Right lobe of liver (tissue), 6 donors: Measurements from ENCODE around the gene AP3S2. TPM values are rescaled to one million over a fixed set of nuclear protein-coding genes. Genes with fewer than 3 reads are reported as not detected.
"Not testable (repeated sequence)": the region's sequence is repeated elsewhere in the genome, so short reads cannot be mapped to it uniquely, and the experiment has no call there.

Experiments used
- ATAC-seq, 4 donors: fragments of 200-7000 bp; cut with Tn5 transposase; one replicate each; pipeline ENCODE4 v1.9.1; 2020; ENCODE audit warnings: mild to moderate bottlenecking in 4 of 4, moderate library complexity in 4 of 4
- DNase-seq, 3 donors: peaks; one replicate each; pipeline ENCODE4 v3.0.0-alpha.2; 2020
- H3K27ac ChIP-seq, 3 donors: fragments of 200-600 bp; one replicate each; pipeline ENCODE4 v1.8.0; 2022
- H3K27me3 ChIP-seq, 2 donors: fragments of 200-600 bp; one replicate each; pipeline ENCODE4 v1.8.0; 2022
- H3K36me3 ChIP-seq, 4 donors: fragments of 200-600 bp; sonication (generic) in 1 of 4; one replicate each; pipeline versions ENCODE4 v1.5.1 to v1.8.0; 2017 to 2022; ENCODE audit warnings: control low read depth in 1 of 4
- H3K4me1 ChIP-seq, 4 donors: fragments of 200-600 bp; sonication (generic) in 1 of 4; one replicate each; pipeline versions ENCODE4 v1.5.1 to v1.8.0; 2017 to 2022; ENCODE audit warnings: control low read depth in 1 of 4
- H3K4me3 ChIP-seq, 3 donors: fragments of 200-600 bp; one replicate each; pipeline ENCODE4 v1.8.0; 2022
- H3K9me3 ChIP-seq, 4 donors: fragments of 200-600 bp; sonication (generic) in 1 of 4; one replicate each; pipeline versions ENCODE4 v1.5.1 to v1.8.0; 2017 to 2022; ENCODE audit warnings: control low read depth in 1 of 4
- CTCF ChIP-seq, 4 donors: fragments of 200-600 bp in 3 of 4; fragments of 450-650 bp in 1 of 4; IDR thresholded peaks; one replicate each; pipeline versions ENCODE4 v1.5.1 to v1.8.0; 2016 to 2022; ENCODE audit warnings: antibody characterized with exemption in 4 of 4, mild to moderate bottlenecking in 2 of 4
- POLR2A ChIP-seq: fragments of 450-650 bp; IDR thresholded peaks from one replicate; pipeline ENCODE4 v1.6.1; 2017; ENCODE audit warnings: antibody characterized with exemption, mild to moderate bottlenecking
- WGBS: methylation state at CpG from one replicate; pipeline ENCODE4 v1.1.6; 2018; ENCODE audit warnings: low coverage, low lambda C conversion rate; ENCODE audit not compliant: insufficient coverage; ENCODE audit errors: missing lambda C conversion rate; 5-methylcytosine and 5-hydroxymethylcytosine counted together
- intact Hi-C, 2 donors: fragments of 100-400 bp; cut with DNase I; formaldehyde crosslinking; loops; one replicate each; pipeline versions ENCODE4 v1.11.2 to v1.14.1; 2022
- total RNA-seq, 6 experiments: library from RNA; depleted of rRNA in 2 of 6; stranded (reverse); fragments of >200 nt in 2 of 6; fragmentation: NEBNext Ultra II Directional in 3 of 6; extraction: Animal tissue kit (Norgen Biotek cat#: 25700) in 3 of 6; gene quantifications; one replicate each; pipeline versions ENCODE4 v1.1.0 to v1.2.4, GENCODE V29; 2016 to 2023
- donor health status: DM: no; HTN: yes; CAD: no.
- donor health status: DM: no; HTN: no; CAD: no.
- donor health status: DM: no; HTN: no; CAD: no.
- donor health status: DM: no; HTN: yes; CAD: no.
- donor health status: DM: no; HTN: yes; CAD: no.

Gene AP3S2
- total RNA-seq, 6 experiments from 2014 or later, result 23.2 to 45.7 (median 27.2) TPM

- peaks cover 0 to 35% (median 17%) of the 10 kb centered on the region in 4 donors for H3K4me1 ChIP-seq
- no peaks in the 10 kb centered on the region for H3K27me3 ChIP-seq
- H3K4me3 ChIP-seq, result no peak overlapping the region
- no peak for TF ChIP-seq CTCF (IDR thresholded peaks at IDR 0.05)
- no peak for TF ChIP-seq POLR2A
- WGBS, result 86% methylated on average over 1 of the region's 7 CpGs
- peak overlapping the region in 1 of 3 donors; percentile 45 for H3K27ac ChIP-seq
- H3K36me3 ChIP-seq, result peaks cover 0 to 31% (median 20%) of the 10 kb centered on the region in 4 donors
- ATAC-seq (no peak), DNase-seq (peak in 1 of 3 donors; percentile 41)
- no peaks in the 10 kb centered on the region for H3K9me3 ChIP-seq
- intact Hi-C loops, result no loop called here
Observed at GRCh38 chr15:89784686-89784960, 109.2 kb downstream of the AP3S2 start.

- intact Hi-C loops, result no loop called here
- TF ChIP-seq POLR2A (no peak), CTCF (IDR thresholded peaks at IDR 0.05) (no peak)
- Histone ChIP-seq H3K27ac (peak overlapping the region in 1 of 3 donors; percentile 45), H3K27me3 (no peaks in the 10 kb centered on the region), H3K4me3 (no peak overlapping the region), H3K9me3 (no peaks in the 10 kb centered on the region), H3K4me1 (peaks cover 0 to 35% (median 17%) of the 10 kb centered on the region in 4 donors), H3K36me3 (peaks cover 0 to 26% (median 17%) of the 10 kb centered on the region in 4 donors)
- peak in 1 of 3 donors; percentile 44 for DNase-seq
- WGBS, result 89% methylated on average over 3 of the region's 15 CpGs
- no peak for ATAC-seq
Observed at GRCh38 chr15:89783861-89784685, 109.7 kb downstream of the AP3S2 start.

GRCh38 chr15:89783111-89783860, 110.5 kb downstream of the AP3S2 start:
- intact Hi-C loops, result no loop called here
- WGBS, result 69% methylated on average over 5 of the region's 14 CpGs
- ATAC-seq (peak in 2 of 4 donors; percentile 2 to 8), DNase-seq (peak in 1 of 3 donors; percentile 47)
- H3K36me3 ChIP-seq, result peaks cover 0 to 18% (median 9%) of the 10 kb centered on the region in 4 donors
- H3K9me3 ChIP-seq, result no peaks in the 10 kb centered on the region
- H3K27ac ChIP-seq, result no peak overlapping the region
- no peaks in the 10 kb centered on the region for H3K27me3 ChIP-seq
- H3K4me1 ChIP-seq, result peaks cover 0 to 35% (median 17%) of the 10 kb centered on the region in 4 donors
- no peak overlapping the region for H3K4me3 ChIP-seq
- no peak for TF ChIP-seq POLR2A
- no peak for TF ChIP-seq CTCF (IDR thresholded peaks at IDR 0.05)

- H3K4me1 ChIP-seq, result peaks cover 0 to 35% (median 17%) of the 10 kb centered on the region in 4 donors
- peak in 1 of 3 donors; percentile 9 for DNase-seq
- H3K9me3 ChIP-seq, ATAC-seq, intact Hi-C loops, H3K27ac ChIP-seq, H3K27me3 ChIP-seq, H3K4me3 ChIP-seq: not testable (repeated sequence)
- peaks cover 0 to 11% (median 5%) of the 10 kb centered on the region in 4 donors for H3K36me3 ChIP-seq
- WGBS, result 93% methylated on average over 6 of the region's 9 CpGs
Observed at GRCh38 chr15:89782619-89782950, 111.2 kb downstream of the AP3S2 start.
